Progenitor cell of endocrine pancreas (in vitro differentiated cells): ENCODE measurements around the gene OTUB2. TPM values are rescaled to one million over a fixed set of nuclear protein-coding genes. Genes with fewer than 3 reads are reported as not detected.

Experiments used
- DNase-seq: peaks from one replicate; pipeline ENCODE4 v3.0.0; 2021; ENCODE audit warnings: low spot score; ENCODE audit not compliant: unreplicated experiment
- H3K27ac Mint-ChIP-seq: 2 replicates; pipeline ENCODE4 v1.8.0; 2021; ENCODE audit warnings: mild to moderate bottlenecking, moderate library complexity, mixed read lengths
- H3K27me3 Mint-ChIP-seq: 2 replicates; pipeline ENCODE4 v1.8.0; 2021; ENCODE audit warnings: mixed read lengths
- H3K36me3 Mint-ChIP-seq: 2 replicates; pipeline ENCODE4 v1.8.0; 2022; ENCODE audit warnings: mixed read lengths; ENCODE audit not compliant: insufficient read depth
- H3K4me1 Mint-ChIP-seq: 2 replicates; pipeline ENCODE4 v1.8.0; 2021; ENCODE audit warnings: low read depth, mixed read lengths
- H3K4me3 Mint-ChIP-seq: 2 replicates; pipeline ENCODE4 v1.8.0; 2021; ENCODE audit warnings: low read depth, mild to moderate bottlenecking, moderate library complexity, mixed read lengths
- H3K9me3 Mint-ChIP-seq: 2 replicates; pipeline ENCODE4 v1.8.0; 2021; ENCODE audit warnings: low read depth, mixed read lengths
- total RNA-seq: library from RNA; stranded (reverse); gene quantifications from 2 replicates; pipeline ENCODE4 v1.2.1, GENCODE V29; 2021
- TF ChIP-seq, protein P1 (sequence below): fragments of 200-600 bp; sonication (generic); IDR thresholded peaks from one replicate; pipeline ENCODE4 v1.5.0; 2021; ENCODE audit warnings: antibody characterized with exemption, mild to moderate bottlenecking; ENCODE audit not compliant: unreplicated experiment

OTUB2 gene
- total RNA-seq, 1 donor from 2014 or later, result 7.0 TPM

GRCh38 chr14:94001501-94002396, 24.4 kb upstream of the OTUB2 start:
- TF ChIP-seq, protein P1, sequence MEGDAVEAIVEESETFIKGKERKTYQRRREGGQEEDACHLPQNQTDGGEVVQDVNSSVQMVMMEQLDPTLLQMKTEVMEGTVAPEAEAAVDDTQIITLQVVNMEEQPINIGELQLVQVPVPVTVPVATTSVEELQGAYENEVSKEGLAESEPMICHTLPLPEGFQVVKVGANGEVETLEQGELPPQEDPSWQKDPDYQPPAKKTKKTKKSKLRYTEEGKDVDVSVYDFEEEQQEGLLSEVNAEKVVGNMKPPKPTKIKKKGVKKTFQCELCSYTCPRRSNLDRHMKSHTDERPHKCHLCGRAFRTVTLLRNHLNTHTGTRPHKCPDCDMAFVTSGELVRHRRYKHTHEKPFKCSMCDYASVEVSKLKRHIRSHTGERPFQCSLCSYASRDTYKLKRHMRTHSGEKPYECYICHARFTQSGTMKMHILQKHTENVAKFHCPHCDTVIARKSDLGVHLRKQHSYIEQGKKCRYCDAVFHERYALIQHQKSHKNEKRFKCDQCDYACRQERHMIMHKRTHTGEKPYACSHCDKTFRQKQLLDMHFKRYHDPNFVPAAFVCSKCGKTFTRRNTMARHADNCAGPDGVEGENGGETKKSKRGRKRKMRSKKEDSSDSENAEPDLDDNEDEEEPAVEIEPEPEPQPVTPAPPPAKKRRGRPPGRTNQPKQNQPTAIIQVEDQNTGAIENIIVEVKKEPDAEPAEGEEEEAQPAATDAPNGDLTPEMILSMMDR, result peak; percentile 96
- no peaks in the 10 kb centered on the region for H3K4me1 Mint-ChIP-seq
- H3K27me3 Mint-ChIP-seq, result peaks cover 24% of the 10 kb centered on the region
- H3K36me3 Mint-ChIP-seq, result no peaks in the 10 kb centered on the region
- no peak overlapping the region for H3K27ac Mint-ChIP-seq
- no peaks in the 10 kb centered on the region for H3K9me3 Mint-ChIP-seq
- peak; percentile 32 for DNase-seq
- no peak overlapping the region for H3K4me3 Mint-ChIP-seq

- Mint-ChIP-seq H3K27ac (no peak overlapping the region), H3K4me1 (no peaks in the 10 kb centered on the region), H3K27me3 (peaks cover 24% of the 10 kb centered on the region), H3K36me3 (no peaks in the 10 kb centered on the region), H3K4me3 (no peak overlapping the region), H3K9me3 (no peaks in the 10 kb centered on the region)
- TF ChIP-seq, protein P1, result no peak
- no peak for DNase-seq
These were observed 22.7 kb upstream of the OTUB2 start for GRCh38 chr14:94003397-94003796.

DNA sequence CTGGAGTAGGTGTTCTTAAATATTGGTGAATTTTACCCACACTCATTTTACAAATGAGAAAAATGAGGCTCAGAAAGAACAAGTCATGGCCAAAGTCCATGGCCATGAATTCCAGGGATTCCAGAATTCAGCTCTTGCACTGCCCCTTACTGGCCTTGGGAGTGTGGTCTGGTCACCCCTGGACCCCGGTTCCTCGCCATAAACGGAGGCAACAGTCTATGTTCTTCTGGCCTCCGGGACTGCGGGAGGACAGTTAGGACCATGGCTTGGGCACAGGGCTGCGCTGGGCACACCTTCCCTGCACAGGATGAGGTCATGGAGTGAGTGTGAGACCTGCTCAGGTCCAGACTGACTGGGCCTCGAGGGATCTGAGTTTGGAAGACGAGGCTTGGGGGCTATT, 22.1 kb upstream of the OTUB2 start:
- Mint-ChIP-seq H3K9me3 (no peaks in the 10 kb centered on the region), H3K36me3 (no peaks in the 10 kb centered on the region), H3K4me3 (no peak overlapping the region), H3K27ac (no peak overlapping the region), H3K27me3 (peaks cover 24% of the 10 kb centered on the region), H3K4me1 (no peaks in the 10 kb centered on the region)
- no peak for DNase-seq
- TF ChIP-seq, protein P1, result no peak

DNA sequence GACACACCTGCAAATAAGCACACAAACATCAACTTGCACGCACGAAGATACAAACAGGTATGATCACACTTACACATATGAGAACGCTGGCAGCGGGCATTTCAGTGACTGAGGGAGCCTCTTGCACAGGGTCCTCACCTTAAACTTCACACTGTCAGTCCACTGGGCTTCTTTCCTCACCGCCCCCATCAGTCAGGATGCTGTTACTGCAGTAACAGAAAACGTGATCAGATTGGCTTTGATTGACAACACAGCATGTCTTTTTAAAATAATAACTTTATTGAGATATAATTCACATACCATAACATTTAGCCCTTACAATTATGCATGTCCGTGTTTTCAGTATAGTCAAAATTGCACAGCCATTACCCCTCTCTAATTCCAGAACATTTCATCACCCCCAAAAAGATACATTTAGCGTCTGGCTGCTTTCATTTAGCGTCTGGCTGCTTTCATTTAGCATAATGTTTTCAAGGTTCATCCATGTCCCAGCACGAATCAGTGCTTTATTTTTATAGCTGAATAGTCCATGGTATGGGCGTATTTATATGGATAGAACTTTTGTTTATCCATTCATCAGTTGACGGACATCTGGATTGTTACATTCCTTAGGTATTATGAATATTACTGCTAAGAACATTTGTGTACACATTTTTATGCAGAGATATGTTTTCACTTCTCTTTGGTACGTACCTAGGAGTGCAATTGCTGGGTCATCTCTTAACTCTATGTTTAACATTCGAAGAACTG, 20.6 kb upstream of the OTUB2 start:
- Mint-ChIP-seq H3K27ac (no peak overlapping the region), H3K4me3 (no peak overlapping the region), H3K36me3 (no peaks in the 10 kb centered on the region), H3K4me1 (no peaks in the 10 kb centered on the region), H3K9me3 (no peaks in the 10 kb centered on the region), H3K27me3 (peaks cover 28% of the 10 kb centered on the region)
- TF ChIP-seq, protein P1, result peak; percentile 51
- no peak for DNase-seq

- Mint-ChIP-seq H3K4me3 (no peak overlapping the region), H3K4me1 (no peaks in the 10 kb centered on the region), H3K27me3 (peaks cover 28% of the 10 kb centered on the region), H3K27ac (no peak overlapping the region), H3K36me3 (no peaks in the 10 kb centered on the region), H3K9me3 (no peaks in the 10 kb centered on the region)
- no peak for DNase-seq
- TF ChIP-seq, protein P1, result no peak
These were observed 17.9 kb upstream of the OTUB2 start for GRCh38 chr14:94008234-94008633.
